DOHH2 (cell line): ENCODE results near the gene SEPTIN7.

Experiments
- CTCF ChIP-seq: fragments of 200-600 bp; sonication (generic); IDR thresholded peaks from one replicate; pipeline ENCODE4 v1.5.1; 2014; ENCODE audit warnings: antibody characterized with exemption, mild to moderate bottlenecking, low read depth, low read length; ENCODE audit not compliant: poor library complexity, severe bottlenecking
- EZH2phosphoT487 ChIP-seq: fragments of 200-600 bp; sonication (generic); IDR thresholded peaks from 2 replicates; pipeline ENCODE4 v1.6.1; 2017; ENCODE audit warnings: borderline replicate concordance, mild to moderate bottlenecking, antibody characterized with exemption, low read length, moderate library complexity, mixed read lengths

- TF ChIP-seq CTCF, result no peak
- TF ChIP-seq EZH2phosphoT487, result no peak
Measured at GRCh38 chr7:35823440-35823839, 22.6 kb downstream of the SEPTIN7 start.
